AG04449 (cell line): ENCODE measurements around the gene MSMB.

Source experiments
- CTCF ChIA-PET: fragments of 350-600 bp; formaldehyde crosslinking; extraction: SDS; loops from one replicate; lab custom pipeline; 2021; ENCODE audit warnings: antibody characterized with exemption; lab: Yijun Ruan, JAX
- POLR2A ChIA-PET: fragments of 400-600, 350-600 bp; formaldehyde crosslinking; extraction: SDS; loops from one replicate; lab custom pipeline; 2020; ENCODE audit warnings: antibody characterized with exemption, inconsistent platforms; lab: Yijun Ruan, JAX
- DNase-seq: peaks from one replicate; pipeline ENCODE4 v3.0.0-alpha.2; 2010; ENCODE audit warnings: low read depth, low spot score
- H3K4me3 ChIP-seq: 2 replicates; pipeline ENCODE4 v1.5.1; 2011; ENCODE audit warnings: low read depth, mild to moderate bottlenecking, control low read depth, low read length
- TF ChIP-seq, protein P1 (sequence below): IDR thresholded peaks from one replicate; pipeline ENCODE4 v1.5.1; 2011; ENCODE audit warnings: mild to moderate bottlenecking, moderate library complexity, low read length, control low read depth, inconsistent platforms; ENCODE audit not compliant: insufficient read depth; ENCODE audit errors: missing control alignments

The MSMB gene

GRCh38 chr10:46025406-46025805 is 20.7 kb downstream of the MSMB start:
- ChIA-PET POLR2A (no interaction called here), CTCF (interaction anchor here (6.2 kb wide), 1 partner anchor 9 kb away, joined by 57 read pairs; no protein-coding TSS in a partner anchor)
- TF ChIP-seq, protein P1, sequence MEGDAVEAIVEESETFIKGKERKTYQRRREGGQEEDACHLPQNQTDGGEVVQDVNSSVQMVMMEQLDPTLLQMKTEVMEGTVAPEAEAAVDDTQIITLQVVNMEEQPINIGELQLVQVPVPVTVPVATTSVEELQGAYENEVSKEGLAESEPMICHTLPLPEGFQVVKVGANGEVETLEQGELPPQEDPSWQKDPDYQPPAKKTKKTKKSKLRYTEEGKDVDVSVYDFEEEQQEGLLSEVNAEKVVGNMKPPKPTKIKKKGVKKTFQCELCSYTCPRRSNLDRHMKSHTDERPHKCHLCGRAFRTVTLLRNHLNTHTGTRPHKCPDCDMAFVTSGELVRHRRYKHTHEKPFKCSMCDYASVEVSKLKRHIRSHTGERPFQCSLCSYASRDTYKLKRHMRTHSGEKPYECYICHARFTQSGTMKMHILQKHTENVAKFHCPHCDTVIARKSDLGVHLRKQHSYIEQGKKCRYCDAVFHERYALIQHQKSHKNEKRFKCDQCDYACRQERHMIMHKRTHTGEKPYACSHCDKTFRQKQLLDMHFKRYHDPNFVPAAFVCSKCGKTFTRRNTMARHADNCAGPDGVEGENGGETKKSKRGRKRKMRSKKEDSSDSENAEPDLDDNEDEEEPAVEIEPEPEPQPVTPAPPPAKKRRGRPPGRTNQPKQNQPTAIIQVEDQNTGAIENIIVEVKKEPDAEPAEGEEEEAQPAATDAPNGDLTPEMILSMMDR: no peak
- DNase-seq: no peak
- no peak overlapping the region for H3K4me3 ChIP-seq

- CTCF ChIA-PET: interaction anchor here (0.9 to 6.2 kb wide), 2 partner anchors 8 to 790 kb away, joined by 3 to 57 read pairs; no protein-coding TSS in a partner anchor
- H3K4me3 ChIP-seq: no peak overlapping the region
- POLR2A ChIA-PET: no interaction called here
- TF ChIP-seq, protein P1: no peak
- DNase-seq: no peak
These were observed 21.1 kb downstream of the MSMB start for GRCh38 chr10:46024948-46025347.

GRCh38 chr10:46022978-46023702 is 22.9 kb downstream of the MSMB start:
- POLR2A ChIA-PET: no interaction called here
- TF ChIP-seq, protein P1: peak; percentile 42
- CTCF ChIA-PET: interaction anchor here (1.1 to 1.4 kb wide), 2 partner anchors 11 to 17 kb away, joined by 4 to 6 read pairs; no protein-coding TSS in a partner anchor
- no peak for DNase-seq
- peak overlapping the region; percentile 81 for H3K4me3 ChIP-seq

GRCh38 chr10:46020344-46020657 is 25.8 kb downstream of the MSMB start:
- TF ChIP-seq, protein P1: no peak
- ChIA-PET CTCF (interaction anchor here (1.1 to 6.7 kb wide), 2 partner anchors 7 to 9 kb away, joined by 4 to 57 read pairs; partner anchors contain the start of gene NCOA4), POLR2A (no interaction called here)
- no peak for DNase-seq
- no peak overlapping the region for H3K4me3 ChIP-seq

GRCh38 chr10:46019569-46020343 is 26.3 kb downstream of the MSMB start:
- CTCF ChIA-PET: interaction anchor here (0.7 to 6.7 kb wide), 2 partner anchors 8 to 13 kb away, joined by 3 to 57 read pairs; partner anchors contain the start of gene NCOA4
- TF ChIP-seq, protein P1: no peak
- H3K4me3 ChIP-seq: no peak overlapping the region
- DNase-seq: no peak
- POLR2A ChIA-PET: no interaction called here

DNA sequence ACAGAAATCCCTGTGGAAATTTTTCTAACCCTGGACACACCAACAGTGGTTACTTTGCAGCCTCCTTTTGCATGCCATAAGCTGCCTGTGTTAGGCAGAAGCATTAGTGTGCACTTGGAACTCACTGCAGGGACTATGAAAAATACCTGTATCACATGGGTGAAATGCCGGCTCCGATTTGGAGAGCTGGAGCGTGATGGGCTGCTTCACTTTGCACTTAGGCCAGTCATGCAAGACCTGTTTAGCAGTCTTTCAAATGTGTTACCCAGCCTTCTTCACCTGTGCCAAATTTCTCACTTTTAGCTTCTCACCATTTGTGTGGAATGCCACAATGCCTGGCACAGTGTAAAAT is 26.9 kb downstream of the MSMB start:
- TF ChIP-seq, protein P1: no peak
- no peak for DNase-seq
- CTCF ChIA-PET: interaction anchor here (0.7 to 6.7 kb wide), 3 partner anchors 8 to 13 kb away, joined by 3 to 57 read pairs (median 15); partner anchors contain the start of gene NCOA4
- H3K4me3 ChIP-seq: no peak overlapping the region
- POLR2A ChIA-PET: no interaction called here
